ENCODE measurements around the gene PCDHGA11.

GRCh38 chr5:141409598-141410306 lies 11.1 kb upstream of the PCDHGA11 start:
- TF ChIP-seq MAX (CRISPR knock-in tag; IDR thresholded peaks at IDR 0.05) = no peak
- TF ChIP-seq ZZZ3 (IDR thresholded peaks at IDR 0.05) = no peak
- TF ChIP-seq BRF2 (IDR thresholded peaks at IDR 0.05; ENCODE audit: borderline replicate concordance, insufficient read depth, insufficient read length) = no peak
- no peak for TF ChIP-seq PRPF4 (IDR thresholded peaks at IDR 0.05; ENCODE audit: insufficient read depth, low read depth, low read length, poor library complexity, severe bottlenecking)
- no peak for TF ChIP-seq NFRKB (IDR thresholded peaks at IDR 0.05; ENCODE audit: low read depth)
- TF ChIP-seq EP300 (IDR thresholded peaks at IDR 0.05; ENCODE audit: low read length) = no peak
- TF ChIP-seq NR4A1 (CRISPR knock-in tag; IDR thresholded peaks at IDR 0.05) = no peak
- TF ChIP-seq NR4A1 (tag; IDR thresholded peaks at IDR 0.05) = no peak
- no peak for TF ChIP-seq POLR2AphosphoS5 (IDR thresholded peaks at IDR 0.05; ENCODE audit: control insufficient read depth, insufficient read depth, low read depth, low read length)
- TF ChIP-seq GTF2B (IDR thresholded peaks at IDR 0.05; ENCODE audit: extremely low read depth, insufficient read length) = no peak
- no peak for TF ChIP-seq NCOA2 (IDR thresholded peaks at IDR 0.05; ENCODE audit: partially characterized antibody in 2 of 2)
- TF ChIP-seq CBX3 (IDR thresholded peaks at IDR 0.05; ENCODE audit: borderline replicate concordance in 1 of 2, low read length in 2 of 2) = no peak
- no peak for TF ChIP-seq CTCF (IDR thresholded peaks at IDR 0.05 in 2 of 3, conservative IDR thresholded peaks at IDR 0.05 in 1 of 3; ENCODE audit: insufficient read depth in 2 of 3, low read depth in 1 of 3, low read length in 3 of 3)
- TF ChIP-seq RFX5 (IDR thresholded peaks at IDR 0.05; ENCODE audit: low read depth, low read length) = no peak
